Endometrial microvascular endothelial cells (primary cell): Measurements from ENCODE around the gene ODAD2. TPM values are rescaled to one million over a fixed set of nuclear protein-coding genes. Genes with fewer than 3 reads are reported as not detected.
"Not testable (repeated sequence)": the region's sequence is repeated elsewhere in the genome, so short reads cannot be mapped to it uniquely, and the experiment has no call there.

ENCODE experiments used
- in situ Hi-C: cut with HindIII; loops from 2 replicates; pipeline ENCODE4 v1.10.0; 2017; ENCODE audit warnings: low sequenced_read_pairs, low pct_unique_long_range_greater_than_20kb; ENCODE audit errors: inconsistent ontology term
- total RNA-seq: library from RNA; depleted of rRNA; stranded (reverse); fragments of >200 nt; gene quantifications from one replicate; pipeline ENCODE4 v1.2.3, GENCODE V29; 2015; ENCODE audit errors: inconsistent ontology term

Gene ODAD2
- total RNA-seq, 1 donor from 2014 or later: 8.8 TPM

DNA sequence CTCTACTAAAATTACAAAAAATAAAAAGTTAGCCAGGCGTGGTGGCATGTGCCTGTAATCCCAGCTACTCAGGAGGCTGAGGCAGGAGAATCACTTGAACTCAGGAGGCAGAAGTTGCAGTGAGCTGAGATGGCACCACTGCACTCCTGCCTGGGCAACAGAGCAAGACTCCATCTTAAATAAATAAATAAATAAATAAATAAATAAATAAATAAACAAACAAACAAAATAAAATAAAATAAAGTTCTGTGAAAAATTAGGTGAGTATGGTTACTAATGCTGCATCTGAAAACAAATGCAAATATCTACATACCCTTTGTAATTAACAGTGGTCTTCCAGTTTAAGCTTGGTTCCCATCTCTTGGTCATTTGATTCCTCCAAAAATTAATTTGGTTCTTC, 28.1 kb downstream of the ODAD2 start:
- in situ Hi-C loops: not testable (repeated sequence)

DNA sequence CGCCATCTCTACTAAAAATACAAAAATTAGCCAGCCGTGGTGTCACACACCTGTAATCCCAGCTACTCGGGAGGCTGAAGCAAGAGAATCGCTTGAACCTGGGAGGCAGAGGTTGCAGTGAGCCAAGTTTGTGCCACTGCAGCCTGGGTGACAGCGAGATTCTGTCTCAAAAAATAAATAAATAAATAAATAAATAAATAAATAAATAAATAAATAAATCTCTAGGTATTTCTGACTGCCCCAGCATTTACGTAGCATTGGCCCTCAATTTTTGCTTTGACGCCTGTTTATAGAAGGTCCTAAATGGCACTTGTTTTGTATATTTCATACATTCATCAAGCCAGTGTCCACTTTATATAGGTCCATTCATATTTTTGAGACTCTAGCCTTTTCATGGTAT, 28.9 kb downstream of the ODAD2 start:
- in situ Hi-C loops: not testable (repeated sequence)

DNA sequence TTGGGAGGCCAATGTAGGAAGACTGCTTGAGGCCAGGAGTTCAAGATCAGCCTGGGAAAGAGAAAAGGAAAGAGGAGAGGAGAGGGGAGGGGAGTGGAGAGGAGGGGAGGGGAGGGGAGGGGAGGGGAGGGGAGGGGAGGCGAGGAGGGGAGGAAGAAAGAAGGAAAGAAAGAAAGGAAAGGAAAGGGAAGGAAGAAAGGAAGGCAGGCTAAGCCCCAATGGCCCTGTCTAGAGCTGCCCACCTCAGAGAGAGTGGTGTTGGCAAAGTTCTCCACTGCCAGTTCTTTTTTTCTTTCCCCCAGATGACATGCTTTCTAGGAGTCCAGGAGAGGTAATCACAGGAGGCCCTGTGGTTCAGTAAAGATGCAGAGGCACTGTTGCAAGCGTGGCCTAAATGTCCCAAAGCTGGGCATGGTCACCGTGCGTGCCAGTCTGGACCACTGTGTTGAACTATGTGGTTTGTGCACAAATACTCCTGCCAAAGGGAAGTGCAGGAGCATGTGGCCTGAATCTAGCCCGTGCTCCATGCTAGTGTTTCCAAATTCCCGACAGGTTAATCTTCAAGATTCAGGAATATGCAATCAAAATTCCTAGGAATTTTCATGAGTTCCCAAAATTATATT, 39.7 kb downstream of the ODAD2 start:
- in situ Hi-C loops: no loop called here

DNA sequence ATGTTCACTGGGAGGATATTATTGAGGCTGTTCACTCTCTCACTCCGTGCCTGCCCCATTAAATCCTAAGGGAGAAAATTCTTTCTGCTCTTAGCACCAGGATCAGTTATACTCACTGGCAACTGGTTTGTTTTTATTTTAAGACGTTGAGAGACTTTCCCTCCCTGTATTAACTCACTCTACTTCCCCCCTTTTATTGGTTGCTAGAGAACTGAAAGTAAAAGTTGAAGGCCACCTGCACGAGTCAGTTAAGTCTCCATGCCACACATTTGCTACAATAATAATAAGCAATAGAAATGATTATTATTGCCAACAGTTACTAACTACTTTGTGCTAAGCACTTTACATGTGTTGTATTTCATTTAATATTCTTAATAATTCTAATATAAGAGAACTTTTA, 40.5 kb downstream of the ODAD2 start:
- in situ Hi-C loops: not testable (repeated sequence)

DNA sequence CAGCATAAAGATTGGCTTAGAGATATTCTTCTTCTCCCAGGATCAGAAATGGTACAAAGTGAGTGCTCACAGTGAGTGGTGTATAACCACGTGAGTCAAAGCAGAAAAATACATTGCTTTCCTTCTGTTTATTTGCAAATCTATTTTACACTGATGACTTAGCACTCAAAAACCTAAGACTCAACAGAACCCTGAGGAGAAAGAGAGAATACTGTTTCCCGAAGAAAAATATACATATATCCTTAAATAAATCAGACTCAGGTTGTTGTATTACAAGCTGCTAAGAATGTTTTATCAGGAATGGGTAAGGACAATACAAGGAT, 48.7 kb downstream of the ODAD2 start:
- in situ Hi-C loops: no loop called here

DNA sequence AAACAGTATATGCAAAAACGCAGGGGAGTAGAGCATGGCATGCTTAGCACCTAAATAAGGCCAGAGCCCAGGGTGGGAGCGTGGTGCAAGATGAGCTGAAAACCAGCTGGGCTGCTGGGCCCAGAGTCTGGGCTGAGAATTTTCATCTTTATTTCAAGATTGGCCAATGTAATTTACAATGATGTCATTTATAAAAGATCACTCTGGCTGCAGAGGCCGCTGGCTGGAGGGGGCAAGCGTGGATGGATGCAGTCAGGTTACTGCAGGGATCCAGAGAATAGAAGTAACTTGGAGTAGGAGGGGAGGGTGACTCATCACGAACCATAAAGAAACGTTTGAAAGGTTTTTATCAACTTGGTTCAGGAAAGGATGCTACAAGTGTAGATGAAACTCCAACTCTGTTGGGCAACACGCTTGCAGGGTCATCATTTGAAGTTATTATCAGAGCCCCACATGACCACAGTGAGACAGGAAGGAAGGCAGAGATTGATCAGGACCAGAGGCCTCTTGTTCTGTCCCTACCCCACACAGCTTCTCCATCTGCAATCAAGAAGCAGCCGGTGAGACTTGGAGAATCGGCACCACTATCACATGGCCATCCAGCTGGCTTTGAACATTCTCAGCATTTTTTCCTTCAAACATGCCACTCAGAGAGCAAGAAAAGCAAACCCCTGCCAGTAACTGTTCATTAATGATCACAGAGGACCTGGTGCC, 49.2 kb downstream of the ODAD2 start:
- in situ Hi-C loops: no loop called here

DNA sequence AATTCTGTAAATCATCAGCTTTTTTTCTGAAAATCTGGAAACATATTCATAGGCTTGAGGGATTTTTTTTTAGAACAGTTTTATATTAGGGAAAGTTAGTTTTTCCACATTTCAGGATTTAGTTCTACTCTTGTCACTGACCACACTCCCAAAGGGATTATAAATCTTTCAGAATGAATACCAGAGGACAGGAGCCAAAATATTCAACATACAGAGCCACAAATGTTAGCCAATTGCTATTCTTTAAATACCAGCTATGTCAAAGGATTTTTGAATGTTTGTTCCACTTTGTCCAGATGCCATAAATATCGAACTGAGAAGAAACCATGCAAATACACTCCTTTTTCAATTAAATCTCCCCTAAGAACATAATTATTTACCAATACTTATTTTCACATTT, 50.7 kb downstream of the ODAD2 start:
- in situ Hi-C loops: no loop called here

DNA sequence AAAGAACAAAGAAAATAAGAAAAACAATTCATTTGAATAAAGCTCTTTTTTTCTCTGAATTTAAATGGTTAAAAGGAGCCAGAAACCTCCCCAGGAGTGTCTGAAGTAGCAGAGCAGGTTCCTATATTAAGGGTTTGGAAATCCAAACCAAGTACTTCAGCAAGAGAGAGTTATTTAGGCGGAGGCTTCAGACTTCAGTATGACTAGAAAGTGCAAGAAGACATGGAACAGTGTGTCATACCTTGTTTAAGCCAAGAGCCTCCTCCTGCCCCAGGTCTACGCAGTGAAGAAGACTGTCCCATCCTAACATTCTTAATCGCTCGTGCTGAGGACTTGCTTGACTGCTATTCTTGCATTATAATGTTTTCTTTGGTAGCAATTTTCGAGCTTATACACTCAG, 51.3 kb downstream of the ODAD2 start:
- in situ Hi-C loops: no loop called here

DNA sequence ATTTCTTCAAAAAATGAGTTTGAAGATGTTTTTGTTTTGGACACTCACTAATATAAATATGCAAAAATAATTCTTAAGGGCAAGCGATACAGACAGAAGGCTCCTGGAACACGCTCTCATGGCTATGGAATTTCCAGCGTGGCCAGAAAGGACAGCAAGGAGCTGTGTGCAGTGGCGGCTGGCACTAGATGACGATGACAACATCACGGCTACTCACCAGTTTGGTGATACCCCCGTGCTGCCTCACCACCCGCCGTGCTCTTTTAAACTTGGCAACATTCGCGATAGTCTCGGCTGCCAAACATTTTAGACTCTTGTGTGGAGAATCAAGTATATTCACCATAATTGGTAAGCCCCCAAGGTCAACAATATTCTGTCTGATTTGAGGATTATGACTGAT, 54.9 kb downstream of the ODAD2 start:
- in situ Hi-C loops: no loop called here

DNA sequence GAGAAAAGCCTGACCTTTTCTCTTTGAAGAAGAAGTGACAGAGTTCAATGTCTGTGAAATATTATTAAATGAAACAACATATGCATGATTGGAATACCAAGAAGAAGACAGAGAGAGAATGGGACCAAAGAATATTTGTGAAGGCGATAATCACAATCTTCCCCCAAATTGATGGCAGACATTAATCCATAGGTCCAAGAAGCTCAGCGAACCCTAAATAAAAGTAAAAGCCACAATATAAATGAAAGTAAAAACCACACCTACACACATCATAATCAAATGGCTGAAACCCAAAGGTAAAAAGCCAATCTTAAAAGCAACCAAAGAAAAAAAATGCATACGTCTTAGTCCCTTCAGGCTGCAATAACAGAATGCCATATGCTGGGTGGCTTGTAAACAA, 84.0 kb downstream of the ODAD2 start:
- in situ Hi-C loops: no loop called here

DNA sequence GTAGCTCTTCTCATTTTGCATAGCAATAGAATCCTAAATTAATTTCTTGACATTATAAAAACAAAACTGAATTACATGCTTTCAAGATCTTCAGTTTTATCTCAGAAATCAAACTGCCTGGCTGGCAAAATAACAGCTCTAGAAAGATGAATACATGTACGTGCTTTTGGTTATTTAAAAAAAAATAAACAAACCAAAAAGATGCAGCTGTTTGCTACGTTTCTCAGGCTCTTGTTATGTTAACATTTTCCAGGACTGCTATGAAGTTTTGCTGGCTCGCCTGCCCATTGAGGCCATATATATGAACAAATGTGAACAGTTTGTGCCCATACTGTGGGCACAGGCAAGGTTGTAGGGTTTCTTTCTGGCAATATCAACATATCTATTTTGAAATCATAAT, 86.6 kb downstream of the ODAD2 start:
- in situ Hi-C loops: no loop called here

DNA sequence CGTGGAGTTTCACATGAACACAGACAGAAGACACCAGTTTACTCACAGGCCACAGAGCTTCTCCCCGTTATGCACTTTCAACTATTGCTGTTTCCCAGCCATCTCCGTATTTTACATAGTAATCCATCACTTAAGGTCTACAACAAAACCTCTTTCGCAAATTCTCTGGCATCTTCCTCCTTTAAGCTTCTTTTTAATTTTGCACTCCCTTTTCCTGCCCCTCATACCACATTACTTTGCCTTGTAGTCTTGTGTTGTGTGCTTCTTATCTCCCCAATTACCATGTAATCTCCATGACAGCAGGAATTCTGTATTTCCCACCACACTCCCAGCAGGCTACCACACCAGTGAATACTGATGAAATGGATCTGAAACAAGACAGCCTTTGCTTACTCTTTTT, 87.3 kb downstream of the ODAD2 start:
- in situ Hi-C loops: no loop called here

DNA sequence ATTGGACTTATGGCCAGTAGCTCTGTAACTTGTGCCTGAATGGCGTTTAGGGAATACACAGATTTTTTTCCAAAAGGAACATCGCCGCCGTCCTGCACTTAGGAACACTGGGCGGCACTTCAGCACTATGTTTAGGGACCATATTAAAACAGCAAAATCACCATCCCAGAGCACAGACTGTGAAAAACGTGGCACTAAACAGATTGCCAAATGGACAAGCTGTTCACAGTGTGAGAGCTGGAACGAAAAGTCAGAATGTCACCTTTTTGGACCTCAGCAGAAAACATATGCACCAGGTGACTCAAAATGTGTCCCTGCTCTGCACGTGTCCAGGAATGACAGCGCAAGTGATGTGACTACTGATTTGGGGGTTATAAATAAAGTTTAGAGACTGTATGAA, 87.9 kb downstream of the ODAD2 start:
- in situ Hi-C loops: no loop called here

DNA sequence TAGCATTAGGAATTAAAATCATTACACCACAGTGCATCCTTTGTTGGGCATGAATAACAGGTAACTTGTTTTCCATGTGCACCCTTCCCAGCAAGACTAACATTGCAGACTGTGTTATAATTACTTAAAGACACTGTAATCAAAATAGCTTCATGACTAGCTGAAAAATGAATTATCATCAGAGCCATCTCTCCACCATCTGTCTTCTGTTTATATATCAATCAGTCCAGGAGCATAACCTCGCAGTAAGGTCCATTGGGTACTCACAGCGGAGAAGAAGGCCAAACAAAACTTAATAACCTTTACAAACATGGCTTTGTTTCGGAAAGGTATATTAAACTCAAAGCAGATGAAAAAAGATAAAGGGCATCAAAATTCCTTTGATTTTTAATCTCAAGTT, 90.6 kb downstream of the ODAD2 start:
- in situ Hi-C loops: loop anchor here (10.0 kb wide), 1 partner anchor 207 kb away; no protein-coding TSS in a partner anchor

DNA sequence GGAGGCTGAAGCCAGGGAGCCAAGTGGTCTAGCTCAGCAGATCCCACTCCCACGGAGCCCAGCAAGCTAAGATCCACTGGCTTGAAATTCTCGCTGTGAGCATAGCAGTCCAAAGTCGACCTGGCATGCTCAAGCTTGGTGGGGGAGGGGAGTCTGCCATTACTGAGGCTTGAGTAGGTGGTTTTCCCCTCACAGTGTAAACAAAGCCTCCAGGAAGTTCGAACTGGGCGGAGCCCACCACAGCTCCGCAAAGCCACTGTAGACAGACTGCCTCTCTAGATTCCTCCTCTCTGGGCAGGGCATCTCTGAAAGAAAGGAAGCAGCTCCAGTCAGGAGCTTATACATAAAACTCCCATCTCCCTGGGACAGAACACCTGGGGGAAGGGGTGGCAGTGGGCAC, 99.4 kb downstream of the ODAD2 start:
- in situ Hi-C loops: not testable (repeated sequence)

DNA sequence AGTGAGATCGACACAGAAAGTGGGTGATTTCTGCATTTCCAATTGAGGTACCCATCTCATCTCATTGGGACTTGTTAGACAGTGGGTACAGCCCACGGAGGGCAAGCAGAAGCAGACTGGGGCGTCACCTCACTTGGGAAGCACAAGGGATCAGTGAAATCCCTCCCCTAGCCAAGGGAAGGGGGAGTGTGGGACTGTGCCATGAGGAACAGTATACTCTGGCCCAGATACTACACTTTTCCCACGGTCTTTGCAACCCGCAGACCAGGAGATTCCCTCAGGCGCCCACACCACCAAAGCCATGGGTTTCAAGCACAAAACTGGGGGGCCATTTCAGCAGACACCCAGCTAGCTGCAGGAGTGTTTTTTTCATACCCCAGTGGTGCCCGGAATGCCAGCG, 99.8 kb downstream of the ODAD2 start:
- in situ Hi-C loops: no loop called here

DNA sequence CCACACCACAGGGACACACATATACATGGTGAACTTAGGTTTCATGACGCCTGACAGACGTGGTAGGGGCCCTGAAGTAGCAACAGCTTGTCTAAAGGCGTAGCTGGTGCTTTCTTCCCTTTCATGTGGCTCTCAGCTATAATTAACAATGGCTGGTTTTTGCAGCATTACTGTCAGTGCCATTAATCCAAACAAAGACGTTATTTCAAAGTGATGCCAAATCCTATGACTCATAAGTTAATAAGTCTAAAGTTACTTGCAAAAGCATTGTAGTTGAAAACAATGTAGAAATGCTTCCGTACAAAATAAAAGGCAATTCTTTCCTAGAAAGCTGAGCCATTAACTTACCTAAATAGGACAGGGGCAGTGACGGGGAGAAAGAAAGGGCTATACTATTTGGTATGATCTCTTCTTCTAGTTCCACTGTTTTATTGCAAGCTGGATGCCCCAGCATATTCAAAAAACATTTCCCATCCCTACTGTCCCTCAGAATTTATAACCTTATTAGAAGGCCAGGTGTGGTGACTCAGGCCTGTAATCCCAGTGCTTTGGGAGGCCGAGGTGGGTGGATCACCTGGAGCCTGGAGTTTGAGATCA, 105.4 kb downstream of the ODAD2 start:
- in situ Hi-C loops: no loop called here

DNA sequence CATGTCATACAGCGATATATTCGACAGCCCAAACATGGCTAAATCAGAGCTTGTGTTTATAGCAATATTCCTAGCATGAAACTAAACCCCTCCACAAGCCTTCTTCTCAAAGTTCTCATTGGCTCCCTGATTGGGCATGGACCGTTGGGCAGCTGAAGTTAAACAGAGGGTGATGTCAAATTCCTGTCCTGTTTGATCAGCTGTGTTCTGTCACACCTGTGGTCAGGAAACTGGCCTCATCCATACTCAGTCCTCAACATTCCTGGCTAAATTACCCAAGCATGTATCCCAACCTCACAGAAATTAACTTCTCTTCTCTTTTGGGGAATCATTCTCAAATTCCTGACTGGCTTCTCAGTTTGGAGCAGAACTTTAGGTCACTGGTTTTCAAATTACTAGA, 107.9 kb downstream of the ODAD2 start:
- in situ Hi-C loops: no loop called here

DNA sequence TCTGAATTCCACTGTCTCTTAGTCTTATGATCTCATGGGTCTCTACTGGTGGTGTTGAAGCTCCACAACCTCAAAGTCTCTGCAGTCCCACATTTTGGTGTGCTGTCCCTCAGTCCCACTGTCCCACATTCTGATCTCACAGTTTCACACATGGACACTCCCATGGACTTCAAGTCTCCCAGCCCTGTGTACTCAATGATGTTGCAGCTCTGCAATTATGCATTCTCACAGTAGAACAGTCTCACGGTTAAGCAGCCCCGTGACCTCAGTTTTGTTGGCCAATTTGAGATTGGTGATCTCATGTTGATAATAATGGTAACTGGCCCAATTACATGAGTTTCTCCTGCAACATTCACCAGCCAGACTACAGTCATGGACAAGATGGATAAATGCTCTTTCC, 109.4 kb downstream of the ODAD2 start:
- in situ Hi-C loops: no loop called here

DNA sequence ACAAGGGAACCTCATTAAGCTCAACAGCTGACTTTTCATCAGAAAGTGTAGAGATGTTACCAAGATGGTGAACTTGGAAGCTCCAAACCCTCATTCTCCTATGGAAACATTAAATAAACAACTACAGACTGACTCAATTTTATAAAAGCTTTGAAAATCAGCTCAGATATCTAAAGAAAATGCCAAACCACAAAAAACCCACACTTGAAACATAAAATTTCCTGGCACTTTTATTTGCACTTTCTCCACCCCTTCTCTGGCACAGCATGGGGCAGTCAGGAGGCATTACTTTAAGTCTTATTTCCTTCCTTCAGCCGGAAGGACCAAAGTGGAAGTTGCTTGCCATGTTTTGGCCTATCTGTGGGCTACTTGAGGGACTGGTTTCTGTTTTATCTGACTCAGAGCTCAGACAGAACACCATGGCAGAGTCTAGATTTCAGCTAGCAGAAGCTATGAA, 114.7 kb downstream of the ODAD2 start:
- in situ Hi-C loops: no loop called here
